ENCODE results near the gene ERCC1. TPM values are rescaled to one million over a fixed set of nuclear protein-coding genes. Genes with fewer than 3 reads are reported as not detected.

The ERCC1 gene
- polyA plus RNA-seq, 1 donor from 2014 or later, result 69.2 TPM

- TF ChIP-seq SMC3 (conservative IDR thresholded peaks at IDR 0.05; ENCODE audit: poor library complexity), result no peak
Observed at GRCh38 chr19:45424191-45425058, 708 bp upstream of the ERCC1 start (continued).

DNA sequence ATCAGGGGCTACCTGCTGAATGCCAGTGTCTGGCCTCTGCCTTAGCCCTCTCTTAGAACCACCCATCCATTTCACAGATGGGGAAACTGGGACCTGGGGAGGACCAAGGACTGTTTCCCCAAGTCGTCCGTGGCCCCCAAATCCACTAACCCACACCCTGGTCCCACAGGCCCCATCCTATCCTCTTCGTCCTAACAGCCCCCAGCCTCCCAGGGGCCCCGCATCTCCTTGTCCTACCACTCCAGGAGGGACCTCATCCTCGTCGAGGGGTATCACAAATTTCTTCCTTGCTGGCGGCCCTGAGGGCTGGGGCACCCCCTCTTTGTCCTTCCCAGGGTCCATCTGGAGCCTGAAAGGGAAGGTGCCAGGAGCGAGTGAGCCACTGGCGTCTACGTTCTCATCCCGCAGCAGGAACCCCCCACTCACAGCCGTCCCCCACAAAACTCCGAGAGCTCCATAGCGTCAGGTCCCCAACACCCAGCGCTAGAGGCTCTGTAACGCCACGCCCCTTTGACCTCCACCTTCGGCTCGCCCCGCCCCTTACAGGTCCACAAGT lies 606 bp downstream of the ERCC1 start:
- TF ChIP-seq TAF1 (IDR thresholded peaks at IDR 0.05; ENCODE audit: low read depth), result peak; percentile 10
- no peak for TF ChIP-seq EZH2 (IDR thresholded peaks at IDR 0.05; ENCODE audit: borderline replicate concordance, insufficient read depth, low read length, poor library complexity, severe bottlenecking)
- H3K27me3 ChIP-seq (ENCODE audit: insufficient read depth, low read depth, low read length), result peaks cover 4% of the 10 kb centered on the region
- H4K20me1 ChIP-seq (ENCODE audit: insufficient read depth), result no peaks in the 10 kb centered on the region
- H3F3A ChIP-seq (ENCODE audit: insufficient read depth, low read length, poor library complexity, severe bottlenecking), result no peaks in the 10 kb centered on the region
- H3K4me3 ChIP-seq (ENCODE audit: low read length), result peak overlapping the region; percentile 84
- peaks cover 4% of the 10 kb centered on the region for H3K79me2 ChIP-seq (replicated peaks; ENCODE audit: insufficient read depth, low read length)
- H2AFZ ChIP-seq (ENCODE audit: low read depth, low read length), result peak overlapping the region; percentile 66
- H3K4me2 ChIP-seq (ENCODE audit: low read length), result peak overlapping the region; percentile 52
- peak overlapping the region; percentile 66 for H3K27ac ChIP-seq (ENCODE audit: low read length)
- peak overlapping the region; percentile 73 for H3K9ac ChIP-seq (ENCODE audit: low read length)
- H3K9me2 ChIP-seq (ENCODE audit: insufficient read depth, low read length), result no peaks in the 10 kb centered on the region
- H3K36me3 ChIP-seq (ENCODE audit: insufficient read depth, low read length), result no peaks in the 10 kb centered on the region
- H3K9me3 ChIP-seq (ENCODE audit: low read length), result no peaks in the 10 kb centered on the region

GRCh38 chr19:45421947-45422498 lies 1.7 kb downstream of the ERCC1 start:
- no peak for TF ChIP-seq RAD21 (conservative IDR thresholded peaks at IDR 0.05)
- TF ChIP-seq MXI1 (conservative IDR thresholded peaks at IDR 0.05; ENCODE audit: poor library complexity, severe bottlenecking), result no peak
- no peak for TF ChIP-seq EZH2 (IDR thresholded peaks at IDR 0.05; ENCODE audit: borderline replicate concordance, insufficient read depth, low read length, poor library complexity, severe bottlenecking)
- no peak for TF ChIP-seq REST (IDR thresholded peaks at IDR 0.05; ENCODE audit: borderline replicate concordance)
- TF ChIP-seq SMC3 (conservative IDR thresholded peaks at IDR 0.05; ENCODE audit: poor library complexity), result no peak
- no peak for TF ChIP-seq EP300 (conservative IDR thresholded peaks at IDR 0.05; ENCODE audit: poor library complexity, severe bottlenecking)
- TF ChIP-seq, protein P1, sequence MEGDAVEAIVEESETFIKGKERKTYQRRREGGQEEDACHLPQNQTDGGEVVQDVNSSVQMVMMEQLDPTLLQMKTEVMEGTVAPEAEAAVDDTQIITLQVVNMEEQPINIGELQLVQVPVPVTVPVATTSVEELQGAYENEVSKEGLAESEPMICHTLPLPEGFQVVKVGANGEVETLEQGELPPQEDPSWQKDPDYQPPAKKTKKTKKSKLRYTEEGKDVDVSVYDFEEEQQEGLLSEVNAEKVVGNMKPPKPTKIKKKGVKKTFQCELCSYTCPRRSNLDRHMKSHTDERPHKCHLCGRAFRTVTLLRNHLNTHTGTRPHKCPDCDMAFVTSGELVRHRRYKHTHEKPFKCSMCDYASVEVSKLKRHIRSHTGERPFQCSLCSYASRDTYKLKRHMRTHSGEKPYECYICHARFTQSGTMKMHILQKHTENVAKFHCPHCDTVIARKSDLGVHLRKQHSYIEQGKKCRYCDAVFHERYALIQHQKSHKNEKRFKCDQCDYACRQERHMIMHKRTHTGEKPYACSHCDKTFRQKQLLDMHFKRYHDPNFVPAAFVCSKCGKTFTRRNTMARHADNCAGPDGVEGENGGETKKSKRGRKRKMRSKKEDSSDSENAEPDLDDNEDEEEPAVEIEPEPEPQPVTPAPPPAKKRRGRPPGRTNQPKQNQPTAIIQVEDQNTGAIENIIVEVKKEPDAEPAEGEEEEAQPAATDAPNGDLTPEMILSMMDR (IDR thresholded peaks at IDR 0.05; ENCODE audit: poor library complexity, severe bottlenecking), result no peak
- TF ChIP-seq POLR2AphosphoS5 (IDR thresholded peaks at IDR 0.05), result no peak
- no peak for TF ChIP-seq TAF1 (IDR thresholded peaks at IDR 0.05; ENCODE audit: low read depth)
- H3K9ac ChIP-seq (ENCODE audit: low read length), result no peak overlapping the region

More at GRCh38 chr19:45421947-45422498, 1.7 kb downstream of the ERCC1 start:
- H3K4me3 ChIP-seq (ENCODE audit: low read length), result no peak overlapping the region
- no peaks in the 10 kb centered on the region for H4K20me1 ChIP-seq (ENCODE audit: insufficient read depth)
- H3K9me2 ChIP-seq (ENCODE audit: insufficient read depth, low read length), result no peaks in the 10 kb centered on the region
- H3K4me2 ChIP-seq (ENCODE audit: low read length), result no peak overlapping the region
- no peaks in the 10 kb centered on the region for H3F3A ChIP-seq (ENCODE audit: insufficient read depth, low read length, poor library complexity, severe bottlenecking)
- peaks cover 4% of the 10 kb centered on the region for H3K79me2 ChIP-seq (replicated peaks; ENCODE audit: insufficient read depth, low read length)
- H3K27ac ChIP-seq (ENCODE audit: low read length), result no peak overlapping the region
- no peaks in the 10 kb centered on the region for H3K36me3 ChIP-seq (ENCODE audit: insufficient read depth, low read length)
- H2AFZ ChIP-seq (ENCODE audit: low read depth, low read length), result no peak overlapping the region
- H3K9me3 ChIP-seq (ENCODE audit: low read length), result no peaks in the 10 kb centered on the region
- H3K27me3 ChIP-seq (ENCODE audit: insufficient read depth, low read depth, low read length), result no peaks in the 10 kb centered on the region

Measured in neural cell (in vitro differentiated cells).